Epithelial cell of esophagus (primary cell): Measurements from ENCODE around the gene CCR5AS.

Source experiments
- DNase-seq: peaks from one replicate; pipeline ENCODE4 v3.0.0; 2010; ENCODE audit warnings: low read depth
- H3K4me3 ChIP-seq: 2 replicates; pipeline ENCODE4 v1.5.1; 2011; ENCODE audit warnings: mild to moderate bottlenecking, low read length, control low read depth
- TF ChIP-seq, protein P1 (sequence below): IDR thresholded peaks from 2 replicates; pipeline ENCODE4 v1.5.1; 2011; ENCODE audit warnings: low read depth, mild to moderate bottlenecking, low read length, control low read depth, inconsistent platforms; ENCODE audit not compliant: insufficient read depth; ENCODE audit errors: missing control alignments

The CCR5AS gene

GRCh38 chr3:46383211-46383950, 23.5 kb downstream of the CCR5AS start:
- H3K4me3 ChIP-seq = no peak overlapping the region
- TF ChIP-seq, protein P1, sequence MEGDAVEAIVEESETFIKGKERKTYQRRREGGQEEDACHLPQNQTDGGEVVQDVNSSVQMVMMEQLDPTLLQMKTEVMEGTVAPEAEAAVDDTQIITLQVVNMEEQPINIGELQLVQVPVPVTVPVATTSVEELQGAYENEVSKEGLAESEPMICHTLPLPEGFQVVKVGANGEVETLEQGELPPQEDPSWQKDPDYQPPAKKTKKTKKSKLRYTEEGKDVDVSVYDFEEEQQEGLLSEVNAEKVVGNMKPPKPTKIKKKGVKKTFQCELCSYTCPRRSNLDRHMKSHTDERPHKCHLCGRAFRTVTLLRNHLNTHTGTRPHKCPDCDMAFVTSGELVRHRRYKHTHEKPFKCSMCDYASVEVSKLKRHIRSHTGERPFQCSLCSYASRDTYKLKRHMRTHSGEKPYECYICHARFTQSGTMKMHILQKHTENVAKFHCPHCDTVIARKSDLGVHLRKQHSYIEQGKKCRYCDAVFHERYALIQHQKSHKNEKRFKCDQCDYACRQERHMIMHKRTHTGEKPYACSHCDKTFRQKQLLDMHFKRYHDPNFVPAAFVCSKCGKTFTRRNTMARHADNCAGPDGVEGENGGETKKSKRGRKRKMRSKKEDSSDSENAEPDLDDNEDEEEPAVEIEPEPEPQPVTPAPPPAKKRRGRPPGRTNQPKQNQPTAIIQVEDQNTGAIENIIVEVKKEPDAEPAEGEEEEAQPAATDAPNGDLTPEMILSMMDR = no peak
- no peak for DNase-seq

DNA sequence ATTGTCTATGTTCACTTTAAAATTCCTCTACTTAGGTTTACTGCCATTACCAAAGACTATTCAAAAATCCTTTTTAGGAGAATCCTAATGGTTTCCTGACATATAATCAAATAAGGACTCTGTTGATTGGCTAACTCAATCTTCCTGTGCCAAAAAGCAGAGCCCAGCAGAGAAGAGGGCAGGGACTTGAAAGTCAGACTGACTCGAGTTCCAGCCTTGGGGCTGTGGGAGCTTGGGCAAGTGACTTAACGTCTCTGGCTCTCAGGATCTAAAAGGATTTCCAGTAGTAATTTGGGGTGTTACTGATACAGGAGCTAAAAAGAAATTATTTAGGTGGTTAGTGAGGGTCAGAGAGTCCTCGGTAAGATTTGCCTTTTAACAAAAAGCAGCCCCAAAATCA, 25.2 kb downstream of the CCR5AS start:
- DNase-seq = no peak

GRCh38 chr3:46380471-46381221, 26.2 kb downstream of the CCR5AS start:
- DNase-seq = peak; percentile 57
- TF ChIP-seq, protein P1 = no peak
- no peak overlapping the region for H3K4me3 ChIP-seq

More for the DNA sequence above, 25.2 kb downstream of the CCR5AS start:
- H3K4me3 ChIP-seq = no peak overlapping the region
- TF ChIP-seq, protein P1 = no peak

GRCh38 chr3:46378426-46378942, 28.4 kb downstream of the CCR5AS start:
- no peak overlapping the region for H3K4me3 ChIP-seq
- peak; percentile 70 for DNase-seq
- TF ChIP-seq, protein P1 = peak; percentile 80

DNA sequence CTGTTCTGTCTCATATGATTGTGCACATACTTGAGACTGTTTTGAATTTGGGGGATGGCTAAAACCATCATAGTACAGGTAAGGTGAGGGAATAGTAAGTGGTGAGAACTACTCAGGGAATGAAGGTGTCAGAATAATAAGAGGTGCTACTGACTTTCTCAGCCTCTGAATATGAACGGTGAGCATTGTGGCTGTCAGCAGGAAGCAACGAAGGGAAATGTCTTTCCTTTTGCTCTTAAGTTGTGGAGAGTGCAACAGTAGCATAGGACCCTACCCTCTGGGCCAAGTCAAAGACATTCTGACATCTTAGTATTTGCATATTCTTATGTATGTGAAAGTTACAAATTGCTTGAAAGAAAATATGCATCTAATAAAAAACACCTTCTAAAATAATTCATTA, 31.1 kb downstream of the CCR5AS start:
- DNase-seq = no peak
- no peak overlapping the region for H3K4me3 ChIP-seq
- TF ChIP-seq, protein P1 = no peak

GRCh38 chr3:46375218-46375617, 31.6 kb downstream of the CCR5AS start:
- DNase-seq = no peak
- no peak overlapping the region for H3K4me3 ChIP-seq
- TF ChIP-seq, protein P1 = no peak
